HepG2 (cell line): ENCODE data around the gene EIF3B. TPM values are rescaled to one million over a fixed set of nuclear protein-coding genes. Genes with fewer than 3 reads are reported as not detected.

Experiments
- KDM2A ChIP-seq: sonication (generic); formaldehyde crosslinking; IDR thresholded peaks from 2 replicates; pipeline ENCODE4 v1.4.0; 2020; ENCODE audit warnings: low read depth, missing genetic modification reagents, borderline replicate concordance
- MAZ ChIP-seq, 2 experiments: sonication (generic) in 1 of 2; formaldehyde crosslinking in 1 of 2; IDR thresholded peaks; 2 replicates each; pipeline versions ENCODE4 v1.5.0 to v1.6.1; 2012 to 2020; ENCODE audit warnings: low read depth in 2 of 2, mild to moderate bottlenecking in 2 of 2, borderline replicate concordance in 1 of 2, improper control_type of control experiment in 1 of 2, low read length in 1 of 2, missing genetic modification reagents in 1 of 2, moderate library complexity in 1 of 2
- TEAD3 ChIP-seq: optimal IDR thresholded peaks from 2 replicates; pipeline ENCODE3; 2016; ENCODE audit warnings: borderline replicate concordance
- YY1 ChIP-seq: IDR thresholded peaks from 2 replicates; pipeline ENCODE4 v1.6.1; 2011; ENCODE audit warnings: low read length, low read depth, moderate library complexity, mild to moderate bottlenecking; ENCODE audit not compliant: insufficient read depth, insufficient replicate concordance
- ZNF10 ChIP-seq: sonication (generic); formaldehyde crosslinking; IDR thresholded peaks from 2 replicates; pipeline ENCODE4 v1.4.0; 2020; ENCODE audit warnings: mild to moderate bottlenecking, low read depth, missing genetic modification reagents, borderline replicate concordance
- ZNF3 ChIP-seq: IDR thresholded peaks from 2 replicates; pipeline ENCODE4 v1.7.0; 2017; ENCODE audit warnings: inconsistent platforms
- polyA plus RNA-seq, 8 experiments: library from polyadenylated mRNA; depleted of rRNA in 3 of 8; stranded (reverse) in 7 of 8; unstranded in 1 of 8; fragments of >200 nt; fragmentation: Illumina TruSeq in 4 of 8; extraction: Trizol in 4 of 8; gene quantifications; 2 replicates each; pipeline versions ENCODE4 v1.2.1 to v1.2.3, GENCODE V29; 2011 to 2016; ENCODE audit warnings: low read depth in 4 of 8, missing spikeins in 1 of 8, mixed read lengths in 1 of 8; ENCODE audit not compliant: insufficient read depth in 1 of 8
- total RNA-seq, 5 experiments: library from RNA; depleted of rRNA; stranded (reverse); fragments of >200 nt; fragmentation: Illumina TruSeq; extraction: Trizol; gene quantifications; 2 replicates each; pipeline ENCODE4 v1.2.3, GENCODE V29; 2016; ENCODE audit warnings: low read depth in 1 of 5
- TF ChIP-seq, protein P1 (sequence below): sonication (generic); formaldehyde crosslinking; IDR thresholded peaks from one replicate; pipeline ENCODE4 v1.5.1; 2020; ENCODE audit warnings: mild to moderate bottlenecking, missing genetic modification reagents; ENCODE audit errors: not compliant biosample characterization
- TF ChIP-seq, protein P2 (sequence below): sonication (generic); formaldehyde crosslinking; conservative IDR thresholded peaks from 2 replicates; pipeline ENCODE4 v1.4.0; 2020; ENCODE audit warnings: missing genetic modification reagents
- TF ChIP-seq, protein P3 (sequence below): sonication (generic); formaldehyde crosslinking; IDR thresholded peaks from 2 replicates; pipeline ENCODE4 v1.4.0; 2020; ENCODE audit warnings: missing genetic modification reagents; ENCODE audit errors: not compliant biosample characterization
- TF ChIP-seq, protein P4 (sequence below): sonication (generic); formaldehyde crosslinking; IDR thresholded peaks from 2 replicates; pipeline ENCODE4 v1.8.1; 2023; ENCODE audit warnings: mild to moderate bottlenecking, missing genetic modification reagents

Gene EIF3B
- total and polyA plus RNA-seq, 2 of the 13 experiments (the other 11 are each of a cell fraction or from before 2014, with no cell fraction given): 92.2 to 241 TPM

DNA sequence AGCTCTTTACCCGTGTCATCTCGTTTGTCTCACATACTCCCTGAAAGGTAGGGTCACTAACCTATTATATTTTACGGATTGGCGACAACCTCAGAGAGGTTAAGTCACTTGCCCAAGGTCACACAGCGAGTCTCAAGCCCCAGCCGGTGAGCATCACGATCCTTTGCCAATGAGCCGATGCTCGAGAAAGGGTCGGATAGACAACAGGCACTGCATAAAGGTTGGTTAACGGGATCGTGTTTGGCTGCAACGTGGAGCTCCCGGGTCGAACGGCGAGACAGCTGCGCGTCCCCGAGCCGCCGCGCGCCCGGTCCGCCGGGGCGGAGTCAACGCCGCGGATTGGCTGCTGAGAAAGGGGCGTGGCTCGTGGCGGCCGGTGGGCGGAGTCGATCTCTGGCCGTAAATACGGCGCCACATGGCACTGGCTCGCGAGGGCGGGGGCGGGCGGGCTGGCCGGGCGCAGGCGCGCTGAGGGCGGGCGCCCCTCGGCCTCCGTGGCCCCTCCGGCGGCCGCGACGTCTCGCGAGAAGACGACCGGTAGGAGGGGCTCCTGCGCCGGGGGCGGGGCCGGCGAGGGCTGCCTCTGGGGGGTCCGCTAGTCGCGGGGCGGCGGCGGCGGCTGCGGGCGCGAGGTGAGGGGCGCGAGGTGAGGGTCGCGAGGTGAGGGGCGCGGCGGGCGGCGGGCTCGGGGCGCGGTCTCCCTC, 48.5 kb downstream of the EIF3B start, which contains the start of gene CHST12 (continued):
- TF ChIP-seq, protein P1, sequence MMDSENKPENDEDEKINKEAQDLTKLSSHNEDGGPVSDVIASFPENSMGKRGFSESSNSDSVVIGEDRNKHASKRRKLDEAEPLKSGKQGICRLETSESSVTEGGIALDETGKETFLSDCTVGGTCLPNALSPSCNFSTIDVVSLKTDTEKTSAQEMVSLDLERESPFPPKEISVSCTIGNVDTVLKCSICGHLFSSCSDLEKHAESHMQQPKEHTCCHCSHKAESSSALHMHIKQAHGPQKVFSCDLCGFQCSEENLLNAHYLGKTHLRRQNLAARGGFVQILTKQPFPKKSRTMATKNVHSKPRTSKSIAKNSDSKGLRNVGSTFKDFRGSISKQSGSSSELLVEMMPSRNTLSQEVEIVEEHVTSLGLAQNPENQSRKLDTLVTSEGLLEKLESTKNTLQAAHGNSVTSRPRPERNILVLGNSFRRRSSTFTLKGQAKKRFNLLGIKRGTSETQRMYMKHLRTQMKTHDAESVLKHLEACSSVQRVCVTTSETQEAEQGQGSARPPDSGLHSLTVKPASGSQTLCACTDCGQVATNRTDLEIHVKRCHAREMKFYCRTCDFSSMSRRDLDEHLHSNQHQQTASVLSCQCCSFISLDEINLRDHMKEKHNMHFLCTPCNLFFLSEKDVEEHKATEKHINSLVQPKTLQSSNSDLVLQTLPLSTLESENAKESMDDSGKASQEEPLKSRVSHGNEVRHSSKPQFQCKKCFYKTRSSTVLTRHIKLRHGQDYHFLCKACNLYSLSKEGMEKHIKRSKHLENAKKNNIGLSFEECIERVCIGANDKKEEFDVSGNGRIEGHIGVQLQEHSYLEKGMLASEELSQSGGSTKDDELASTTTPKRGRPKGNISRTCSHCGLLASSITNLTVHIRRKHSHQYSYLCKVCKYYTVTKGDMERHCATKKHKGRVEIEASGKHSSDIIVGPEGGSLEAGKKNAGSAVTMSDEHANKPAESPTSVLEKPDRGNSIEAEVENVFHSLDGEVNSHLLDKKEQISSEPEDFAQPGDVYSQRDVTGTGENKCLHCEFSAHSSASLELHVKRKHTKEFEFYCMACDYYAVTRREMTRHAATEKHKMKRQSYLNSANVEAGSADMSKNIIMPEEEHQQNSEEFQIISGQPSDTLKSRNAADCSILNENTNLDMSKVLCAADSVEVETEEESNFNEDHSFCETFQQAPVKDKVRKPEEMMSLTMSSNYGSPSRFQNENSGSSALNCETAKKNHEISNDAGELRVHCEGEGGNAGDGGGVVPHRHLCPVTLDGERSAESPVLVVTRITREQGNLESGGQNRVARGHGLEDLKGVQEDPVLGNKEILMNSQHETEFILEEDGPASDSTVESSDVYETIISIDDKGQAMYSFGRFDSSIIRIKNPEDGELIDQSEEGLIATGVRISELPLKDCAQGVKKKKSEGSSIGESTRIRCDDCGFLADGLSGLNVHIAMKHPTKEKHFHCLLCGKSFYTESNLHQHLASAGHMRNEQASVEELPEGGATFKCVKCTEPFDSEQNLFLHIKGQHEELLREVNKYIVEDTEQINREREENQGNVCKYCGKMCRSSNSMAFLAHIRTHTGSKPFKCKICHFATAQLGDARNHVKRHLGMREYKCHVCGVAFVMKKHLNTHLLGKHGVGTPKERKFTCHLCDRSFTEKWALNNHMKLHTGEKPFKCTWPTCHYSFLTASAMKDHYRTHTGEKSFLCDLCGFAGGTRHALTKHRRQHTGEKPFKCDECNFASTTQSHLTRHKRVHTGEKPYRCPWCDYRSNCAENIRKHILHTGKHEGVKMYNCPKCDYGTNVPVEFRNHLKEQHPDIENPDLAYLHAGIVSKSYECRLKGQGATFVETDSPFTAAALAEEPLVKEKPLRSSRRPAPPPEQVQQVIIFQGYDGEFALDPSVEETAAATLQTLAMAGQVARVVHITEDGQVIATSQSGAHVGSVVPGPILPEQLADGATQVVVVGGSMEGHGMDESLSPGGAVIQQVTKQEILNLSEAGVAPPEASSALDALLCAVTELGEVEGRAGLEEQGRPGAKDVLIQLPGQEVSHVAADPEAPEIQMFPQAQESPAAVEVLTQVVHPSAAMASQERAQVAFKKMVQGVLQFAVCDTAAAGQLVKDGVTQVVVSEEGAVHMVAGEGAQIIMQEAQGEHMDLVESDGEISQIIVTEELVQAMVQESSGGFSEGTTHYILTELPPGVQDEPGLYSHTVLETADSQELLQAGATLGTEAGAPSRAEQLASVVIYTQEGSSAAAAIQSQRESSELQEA (CRISPR knock-in tag): no peak
- TF ChIP-seq, protein P2, sequence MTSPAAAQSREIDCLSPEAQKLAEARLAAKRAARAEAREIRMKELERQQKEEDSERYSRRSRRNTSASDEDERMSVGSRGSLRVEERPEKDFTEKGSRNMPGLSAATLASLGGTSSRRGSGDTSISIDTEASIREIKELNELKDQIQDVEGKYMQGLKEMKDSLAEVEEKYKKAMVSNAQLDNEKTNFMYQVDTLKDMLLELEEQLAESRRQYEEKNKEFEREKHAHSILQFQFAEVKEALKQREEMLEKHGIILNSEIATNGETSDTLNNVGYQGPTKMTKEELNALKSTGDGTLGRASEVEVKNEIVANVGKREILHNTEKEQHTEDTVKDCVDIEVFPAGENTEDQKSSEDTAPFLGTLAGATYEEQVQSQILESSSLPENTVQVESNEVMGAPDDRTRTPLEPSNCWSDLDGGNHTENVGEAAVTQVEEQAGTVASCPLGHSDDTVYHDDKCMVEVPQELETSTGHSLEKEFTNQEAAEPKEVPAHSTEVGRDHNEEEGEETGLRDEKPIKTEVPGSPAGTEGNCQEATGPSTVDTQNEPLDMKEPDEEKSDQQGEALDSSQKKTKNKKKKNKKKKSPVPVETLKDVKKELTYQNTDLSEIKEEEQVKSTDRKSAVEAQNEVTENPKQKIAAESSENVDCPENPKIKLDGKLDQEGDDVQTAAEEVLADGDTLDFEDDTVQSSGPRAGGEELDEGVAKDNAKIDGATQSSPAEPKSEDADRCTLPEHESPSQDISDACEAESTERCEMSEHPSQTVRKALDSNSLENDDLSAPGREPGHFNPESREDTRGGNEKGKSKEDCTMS (CRISPR knock-in tag): no peak
- TF ChIP-seq, protein P3, sequence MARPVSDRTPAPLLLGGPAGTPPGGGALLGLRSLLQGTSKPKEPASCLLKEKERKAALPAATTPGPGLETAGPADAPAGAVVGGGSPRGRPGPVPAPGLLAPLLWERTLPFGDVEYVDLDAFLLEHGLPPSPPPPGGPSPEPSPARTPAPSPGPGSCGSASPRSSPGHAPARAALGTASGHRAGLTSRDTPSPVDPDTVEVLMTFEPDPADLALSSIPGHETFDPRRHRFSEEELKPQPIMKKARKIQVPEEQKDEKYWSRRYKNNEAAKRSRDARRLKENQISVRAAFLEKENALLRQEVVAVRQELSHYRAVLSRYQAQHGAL (CRISPR knock-in tag): no peak
- TF ChIP-seq TEAD3 (CRISPR knock-in tag): no peak
- TF ChIP-seq, protein P4, sequence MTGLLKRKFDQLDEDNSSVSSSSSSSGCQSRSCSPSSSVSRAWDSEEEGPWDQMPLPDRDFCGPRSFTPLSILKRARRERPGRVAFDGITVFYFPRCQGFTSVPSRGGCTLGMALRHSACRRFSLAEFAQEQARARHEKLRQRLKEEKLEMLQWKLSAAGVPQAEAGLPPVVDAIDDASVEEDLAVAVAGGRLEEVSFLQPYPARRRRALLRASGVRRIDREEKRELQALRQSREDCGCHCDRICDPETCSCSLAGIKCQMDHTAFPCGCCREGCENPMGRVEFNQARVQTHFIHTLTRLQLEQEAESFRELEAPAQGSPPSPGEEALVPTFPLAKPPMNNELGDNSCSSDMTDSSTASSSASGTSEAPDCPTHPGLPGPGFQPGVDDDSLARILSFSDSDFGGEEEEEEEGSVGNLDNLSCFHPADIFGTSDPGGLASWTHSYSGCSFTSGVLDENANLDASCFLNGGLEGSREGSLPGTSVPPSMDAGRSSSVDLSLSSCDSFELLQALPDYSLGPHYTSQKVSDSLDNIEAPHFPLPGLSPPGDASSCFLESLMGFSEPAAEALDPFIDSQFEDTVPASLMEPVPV: no peak
- TF ChIP-seq YY1: peak; percentile 7
- TF ChIP-seq ZNF3 (CRISPR knock-in tag): no peak
- peak; percentile 32; the same call in 1 of the 2 replicates for TF ChIP-seq KDM2A (CRISPR knock-in tag)
- TF ChIP-seq ZNF10 (CRISPR knock-in tag): no peak
- no peak for TF ChIP-seq MAZ (IDR thresholded peaks at IDR 0.05; ENCODE audit: borderline replicate concordance, low read depth, low read length)
- TF ChIP-seq MAZ (CRISPR knock-in tag; IDR thresholded peaks at IDR 0.05; ENCODE audit: low read depth): peak; percentile 47; the same call in 1 of the 2 replicates
